Neuronal stem cell (in vitro differentiated cells): ENCODE results near the gene LLGL2.

Experiments used
- DNase-seq: peaks from one replicate; pipeline ENCODE4 v3.0.0-alpha.2; 2013; ENCODE audit warnings: low spot score
- H2AFZ ChIP-seq: one replicate; pipeline ENCODE4 v1.6.1; 2013; ENCODE audit warnings: mild to moderate bottlenecking, low read length, inconsistent platforms
- H2AK5ac ChIP-seq: 2 replicates; pipeline ENCODE4 v1.6.1; 2013; ENCODE audit warnings: low read depth, mild to moderate bottlenecking, inconsistent platforms, low read length, moderate library complexity, mixed read lengths
- H2BK120ac ChIP-seq: 2 replicates; pipeline ENCODE4 v1.6.1; 2013; ENCODE audit warnings: low read depth, mild to moderate bottlenecking, inconsistent platforms, low read length, moderate library complexity, mixed read lengths
- H2BK12ac ChIP-seq: one replicate; pipeline ENCODE4 v1.6.1; 2013; ENCODE audit warnings: low read length, inconsistent platforms
- H2BK15ac ChIP-seq: 2 replicates; pipeline ENCODE4 v1.6.1; 2013; ENCODE audit warnings: mild to moderate bottlenecking, low read length, inconsistent platforms, mixed read lengths
- H2BK5ac ChIP-seq: one replicate; pipeline ENCODE4 v1.6.1; 2013; ENCODE audit warnings: inconsistent platforms, mild to moderate bottlenecking, low read length, moderate library complexity
- H3K14ac ChIP-seq: one replicate; pipeline ENCODE4 v1.6.1; 2013; ENCODE audit warnings: low read length, inconsistent platforms
- H3K18ac ChIP-seq: 2 replicates; pipeline ENCODE4 v1.6.1; 2013; ENCODE audit warnings: low read length, inconsistent platforms
- H3K23ac ChIP-seq: 2 replicates; pipeline ENCODE4 v1.6.1; 2013; ENCODE audit warnings: low read depth, mild to moderate bottlenecking, mixed read lengths, low read length, inconsistent platforms; ENCODE audit not compliant: poor library complexity
- H3K27ac ChIP-seq: replicated peaks from 3 replicates; pipeline ENCODE4 v1.5.1; 2013; ENCODE audit warnings: low read length, inconsistent platforms
- H3K27me3 ChIP-seq, 3 experiments: 2 replicates each; pipeline ENCODE4 v1.6.1; 2013; ENCODE audit warnings: low read length in 3 of 3, mild to moderate bottlenecking in 2 of 3, inconsistent platforms in 1 of 3, low read depth in 1 of 3, mixed read lengths in 1 of 3, moderate library complexity in 1 of 3; ENCODE audit not compliant: control insufficient read depth in 3 of 3, insufficient read depth in 3 of 3
- H3K36me3 ChIP-seq, 2 donors: replicated peaks in 1 of 2; 2 replicates each; pipeline ENCODE4 v1.6.1; 2013; ENCODE audit warnings: low read length in 2 of 2; ENCODE audit not compliant: control insufficient read depth in 2 of 2, insufficient read depth in 2 of 2
- H3K4ac ChIP-seq: 2 replicates; pipeline ENCODE4 v1.6.1; 2013; ENCODE audit warnings: inconsistent platforms, mild to moderate bottlenecking, low read length, moderate library complexity
- H3K4me1 ChIP-seq, 2 donors: 1 replicate in 1 of 2; 2 replicates in 1 of 2; pipeline ENCODE4 v1.6.1; 2013; ENCODE audit warnings: low read length in 2 of 2, low read depth in 1 of 2; ENCODE audit not compliant: control insufficient read depth in 2 of 2, insufficient read depth in 1 of 2
- H3K4me2 ChIP-seq: one replicate; pipeline ENCODE4 v1.6.1; 2013; ENCODE audit warnings: mild to moderate bottlenecking, low read length, inconsistent platforms; ENCODE audit not compliant: insufficient read depth, poor library complexity, severe bottlenecking
- H3K4me3 ChIP-seq, 2 donors: 2 replicates each; pipeline ENCODE4 v1.5.1; 2013; ENCODE audit warnings: low read length in 2 of 2, mild to moderate bottlenecking in 2 of 2, inconsistent platforms in 1 of 2, moderate library complexity in 1 of 2
- H3K79me1 ChIP-seq: one replicate; pipeline ENCODE4 v1.6.1; 2013; ENCODE audit warnings: low read depth, mild to moderate bottlenecking, inconsistent platforms, low read length, moderate library complexity
- H3K9ac ChIP-seq: one replicate; pipeline ENCODE4 v1.6.1; 2013; ENCODE audit warnings: mild to moderate bottlenecking, low read depth, low read length, inconsistent platforms; ENCODE audit not compliant: poor library complexity
- H3K9me3 ChIP-seq, 2 donors: replicated peaks in 1 of 2; 2 replicates each; pipeline versions ENCODE3 to v1.6.1; 2013; ENCODE audit warnings: low read length in 2 of 2, mild to moderate bottlenecking in 2 of 2, inconsistent platforms in 1 of 2, low read depth in 1 of 2, mixed read lengths in 1 of 2, moderate library complexity in 1 of 2; ENCODE audit not compliant: control insufficient read depth in 2 of 2, insufficient read depth in 1 of 2
- H4K8ac ChIP-seq: one replicate; pipeline ENCODE4 v1.6.1; 2013; ENCODE audit warnings: low read depth, mild to moderate bottlenecking, inconsistent platforms, low read length, moderate library complexity
- H4K91ac ChIP-seq: one replicate; pipeline ENCODE4 v1.6.1; 2013; ENCODE audit warnings: low read length, low read depth, mild to moderate bottlenecking, inconsistent platforms; ENCODE audit not compliant: poor library complexity
- WGBS, 2 donors: extraction: QIAGEN DNeasy Blood & Tissue Kit; methylation state at CpG; one replicate each; pipeline ENCODE4 v1.1.7; 2013; ENCODE audit warnings: missing lambda C conversion rate in 2 of 2, mixed read lengths in 1 of 2; ENCODE audit not compliant: insufficient read length in 2 of 2, insufficient replicate concordance in 1 of 2; ENCODE audit errors: extremely low coverage in 2 of 2; 5-methylcytosine and 5-hydroxymethylcytosine counted together

The LLGL2 gene

GRCh38 chr17:75512926-75513640, 12.4 kb upstream of the LLGL2 start:
- peak overlapping the region in 1 of 2 donors; percentile 67 for H3K4me3 ChIP-seq
- no peak overlapping the region for H2BK15ac ChIP-seq
- H2BK12ac ChIP-seq = no peak overlapping the region
- no peak overlapping the region for H3K4ac ChIP-seq
- no peaks in the 10 kb centered on the region for H3K27me3 ChIP-seq
- peaks cover 27% of the 10 kb centered on the region for H3K79me1 ChIP-seq
- no peak overlapping the region for H3K14ac ChIP-seq
- no peak overlapping the region for H3K18ac ChIP-seq
- H3K23ac ChIP-seq = peak overlapping the region; percentile 80
- H2BK5ac ChIP-seq = no peak overlapping the region
- H3K9ac ChIP-seq = peak overlapping the region; percentile 60
- H3K4me1 ChIP-seq = peaks cover 14 to 18% of the 10 kb centered on the region in 2 donors
- H3K9me3 ChIP-seq = no peaks in the 10 kb centered on the region
- H3K36me3 ChIP-seq = peaks cover 11 to 60% of the 10 kb centered on the region in 2 donors
- no peak for DNase-seq
- WGBS, 2 donors = no CpG with 5 or more reads among the region's 10 CpGs
- H4K91ac ChIP-seq = no peak overlapping the region
- no peak overlapping the region for H3K4me2 ChIP-seq
- H2AFZ ChIP-seq = no peak overlapping the region
- H3K27ac ChIP-seq = no peak overlapping the region
- no peak overlapping the region for H2AK5ac ChIP-seq
- H4K8ac ChIP-seq = peak overlapping the region; percentile 17
- no peak overlapping the region for H2BK120ac ChIP-seq

- DNase-seq = no peak
- Histone ChIP-seq H3K4me2 (no peak overlapping the region), H3K36me3 (peaks cover 16 to 60% of the 10 kb centered on the region in 2 donors), H3K27ac (no peak overlapping the region), H3K9me3 (no peaks in the 10 kb centered on the region), H2AK5ac (peak overlapping the region; percentile 66), H3K4ac (peak overlapping the region; percentile 37), H3K4me1 (peaks cover 12 to 18% of the 10 kb centered on the region in 2 donors), H4K91ac (no peak overlapping the region), H3K4me3 (peak overlapping the region in 1 of 2 donors; percentile 67), H2AFZ (no peak overlapping the region), H3K14ac (no peak overlapping the region), H3K27me3 (no peaks in the 10 kb centered on the region), H2BK12ac (no peak overlapping the region), H3K23ac (peak overlapping the region; percentile 80), H3K18ac (peak overlapping the region; percentile 19), H3K79me1 (peaks cover 27% of the 10 kb centered on the region), H3K9ac (peak overlapping the region; percentile 60), H2BK15ac (no peak overlapping the region), H4K8ac (peak overlapping the region; percentile 17), H2BK120ac (no peak overlapping the region), H2BK5ac (peak overlapping the region; percentile 71)
- no CpG with 5 or more reads among the region's 17 CpGs for WGBS, 2 donors
These were observed 11.9 kb upstream of the LLGL2 start for GRCh38 chr17:75513641-75514000.

GRCh38 chr17:75514299-75514918, 11.1 kb upstream of the LLGL2 start:
- Histone ChIP-seq H3K27ac (no peak overlapping the region), H4K91ac (no peak overlapping the region), H2AK5ac (peak overlapping the region; percentile 66), H3K27me3 (no peaks in the 10 kb centered on the region), H2BK5ac (peak overlapping the region; percentile 99), H3K18ac (peak overlapping the region; percentile 99), H4K8ac (no peak overlapping the region), H3K4me2 (peak overlapping the region; percentile 98), H3K4me3 (peak overlapping the region; percentile 67 to 89), H3K9ac (peak overlapping the region; percentile 91), H3K9me3 (no peaks in the 10 kb centered on the region), H3K14ac (peak overlapping the region; percentile 97), H2AFZ (peak overlapping the region; percentile 99), H3K4me1 (peaks cover 12 to 18% of the 10 kb centered on the region in 2 donors), H3K23ac (peak overlapping the region; percentile 60), H3K79me1 (peaks cover 27% of the 10 kb centered on the region), H2BK15ac (peak overlapping the region; percentile 89), H2BK120ac (no peak overlapping the region), H2BK12ac (peak overlapping the region; percentile 16), H3K4ac (no peak overlapping the region), H3K36me3 (peaks cover 22 to 62% of the 10 kb centered on the region in 2 donors)
- no peak for DNase-seq
- no CpG with 5 or more reads among the region's 15 CpGs for WGBS, 2 donors

DNA sequence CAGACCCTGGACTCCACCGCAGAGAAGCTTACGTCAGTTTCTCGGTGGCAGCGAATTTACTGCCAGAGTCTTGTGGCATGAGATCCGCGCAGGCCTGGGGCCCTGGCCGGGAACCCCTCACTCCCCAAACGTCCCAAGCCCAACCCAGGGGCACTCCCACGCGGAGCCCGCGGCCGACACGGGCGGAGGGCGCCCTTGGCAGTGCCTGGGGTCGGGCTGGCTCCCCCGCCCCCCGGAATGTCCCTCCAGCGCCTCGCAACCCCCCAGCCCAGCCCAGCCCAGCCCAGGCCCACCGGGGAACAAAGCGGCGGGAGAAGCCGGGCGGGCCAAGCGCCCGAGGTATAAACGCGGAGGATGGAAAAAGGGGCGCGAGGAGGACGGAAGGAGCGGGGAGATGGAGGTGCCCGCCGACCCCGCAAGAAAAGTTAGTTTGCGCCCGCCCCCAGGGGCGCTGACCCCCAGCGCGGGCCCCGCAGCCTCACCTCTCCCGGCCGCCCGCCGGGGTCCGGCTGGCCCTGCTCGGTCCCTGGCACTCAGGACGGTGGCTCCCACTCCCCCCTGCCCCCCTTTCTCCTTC, 10.5 kb upstream of the LLGL2 start:
- Histone ChIP-seq H4K8ac (no peak overlapping the region), H3K4me2 (peak overlapping the region; percentile 98), H3K4me3 (peak overlapping the region; percentile 67 to 89), H3K4ac (no peak overlapping the region), H2BK12ac (peak overlapping the region; percentile 22), H3K18ac (peak overlapping the region; percentile 99), H2BK15ac (peak overlapping the region; percentile 89), H3K14ac (peak overlapping the region; percentile 97), H4K91ac (no peak overlapping the region), H3K79me1 (peaks cover 24% of the 10 kb centered on the region), H2AK5ac (peak overlapping the region; percentile 66), H3K23ac (peak overlapping the region; percentile 25), H3K36me3 (peaks cover 22 to 63% of the 10 kb centered on the region in 2 donors), H3K27me3 (no peaks in the 10 kb centered on the region), H3K9me3 (no peaks in the 10 kb centered on the region), H3K27ac (no peak overlapping the region), H2AFZ (peak overlapping the region; percentile 99), H3K9ac (peak overlapping the region; percentile 91), H2BK120ac (no peak overlapping the region), H3K4me1 (peaks cover 12 to 18% of the 10 kb centered on the region in 2 donors), H2BK5ac (peak overlapping the region; percentile 99)
- DNase-seq = peak; percentile 52
- no CpG with 5 or more reads among the region's 50 CpGs for WGBS, 2 donors
